SK-N-SH (cell line): ENCODE data around the gene RAD51B. TPM values are rescaled to one million over a fixed set of nuclear protein-coding genes. Genes with fewer than 3 reads are reported as not detected.

Source experiments
- CTCF ChIA-PET: fragments of 300-600, 350-600 bp; formaldehyde crosslinking; extraction: SDS; loops from one replicate; lab custom pipeline; 2021; lab: Yijun Ruan, JAX
- POLR2A ChIA-PET: fragments of 350-600 bp; sonication (Branson Sonifier 250); formaldehyde crosslinking; extraction: SDS; loops from one replicate; lab custom pipeline; 2020; ENCODE audit warnings: antibody characterized with exemption, inconsistent platforms; lab: Yijun Ruan, JAX
- DNase-seq: peaks from one replicate; pipeline ENCODE4 v3.0.0; 2012
- H2AFZ ChIP-seq: fragments of 200-600 bp; sonication (generic); 2 replicates; pipeline ENCODE4 v1.8.1; 2016; ENCODE audit warnings: antibody characterized with exemption, mild to moderate bottlenecking, low read depth
- H3F3A ChIP-seq: fragments of 200-600 bp; sonication (generic); replicated peaks from 2 replicates; pipeline ENCODE3; 2016; ENCODE audit warnings: antibody characterized with exemption, mild to moderate bottlenecking; ENCODE audit not compliant: insufficient read depth
- H3K27ac ChIP-seq, 2 experiments: fragments of 200-500 bp in 1 of 2; fragments of 200-600 bp in 1 of 2; sonication (Bioruptor generic) in 1 of 2; sonication (generic), shearing (Covaris generic) in 1 of 2; 2 replicates each; pipeline versions ENCODE4 v1.5.1 to v1.6.1; 2014 to 2016; ENCODE audit warnings: low read depth in 2 of 2, inconsistent platforms in 1 of 2, low read length in 1 of 2, mild to moderate bottlenecking in 1 of 2, mixed read lengths in 1 of 2
- H3K27me3 ChIP-seq: fragments of 200-600 bp; sonication (generic), shearing (Covaris generic); 2 replicates; pipeline ENCODE4 v1.6.1; 2016; ENCODE audit warnings: mixed run types; ENCODE audit not compliant: insufficient read depth
- H3K36me3 ChIP-seq, 2 experiments: fragments of 200-500 bp in 1 of 2; fragments of 200-600 bp in 1 of 2; sonication (Bioruptor generic) in 1 of 2; sonication (generic) in 1 of 2; replicated peaks in 1 of 2; 2 replicates each; pipeline versions ENCODE3 to v1.5.1; 2014 to 2016; ENCODE audit warnings: low read length in 1 of 2, mild to moderate bottlenecking in 1 of 2; ENCODE audit not compliant: insufficient read depth in 2 of 2, control insufficient read depth in 1 of 2
- H3K4me1 ChIP-seq, 2 experiments: fragments of 200-500 bp in 1 of 2; fragments of 200-600 bp in 1 of 2; sonication (Bioruptor generic) in 1 of 2; sonication (generic), shearing (Covaris generic) in 1 of 2; 2 replicates each; pipeline versions ENCODE4 v1.5.1 to v1.6.1; 2014 to 2016; ENCODE audit warnings: low read depth in 1 of 2, low read length in 1 of 2, mixed run types in 1 of 2; ENCODE audit not compliant: insufficient read depth in 2 of 2, control insufficient read depth in 1 of 2
- H3K4me2 ChIP-seq: fragments of 200-600 bp; sonication (generic), shearing (Covaris generic); 2 replicates; pipeline ENCODE4 v1.6.1; 2017; ENCODE audit warnings: mixed run types
- H3K4me3 ChIP-seq, 2 experiments: fragments of 200-500 bp in 1 of 2; fragments of 200-600 bp in 1 of 2; sonication (Bioruptor generic) in 1 of 2; sonication (generic), shearing (Covaris generic) in 1 of 2; 2 replicates each; pipeline versions ENCODE4 v1.5.1 to v1.8.1; 2014 to 2016; ENCODE audit warnings: low read depth in 2 of 2, inconsistent platforms in 1 of 2, low read length in 1 of 2, mild to moderate bottlenecking in 1 of 2, mixed read lengths in 1 of 2, moderate library complexity in 1 of 2
- H3K79me2 ChIP-seq: fragments of 200-600 bp; sonication (generic); 2 replicates; pipeline ENCODE4 v1.8.1; 2017; ENCODE audit warnings: mild to moderate bottlenecking; ENCODE audit not compliant: insufficient read depth
- H3K9ac ChIP-seq: fragments of 200-600 bp; sonication (generic); 2 replicates; pipeline ENCODE4 v1.6.1; 2017; ENCODE audit warnings: mixed run types
- H3K9me2 ChIP-seq: fragments of 200-600 bp; sonication (generic); 2 replicates; pipeline ENCODE4 v1.6.1; 2017; ENCODE audit warnings: mixed run types
- H3K9me3 ChIP-seq: fragments of 200-600 bp; sonication (generic); 2 replicates; pipeline ENCODE4 v1.6.1; 2017; ENCODE audit warnings: mixed run types, mild to moderate bottlenecking, moderate library complexity
- H4K20me1 ChIP-seq: fragments of 200-600 bp; sonication (generic); 2 replicates; pipeline ENCODE4 v1.6.1; 2017; ENCODE audit warnings: mild to moderate bottlenecking, mixed run types; ENCODE audit not compliant: insufficient read depth
- CHD2 ChIP-seq: fragments of 150-350 bp; IDR thresholded peaks from 2 replicates; pipeline ENCODE4 v1.6.1; 2018; ENCODE audit warnings: low read length; ENCODE audit not compliant: partially characterized antibody
- FOXM1 ChIP-seq: IDR thresholded peaks from 2 replicates; pipeline ENCODE4 v1.4.0; 2012; ENCODE audit warnings: low read depth, mild to moderate bottlenecking
- NFIC ChIP-seq: IDR thresholded peaks from 2 replicates; pipeline ENCODE4 v1.4.0; 2012; ENCODE audit warnings: borderline replicate concordance
- PBX3 ChIP-seq: IDR thresholded peaks from 2 replicates; pipeline ENCODE4; 2012
- REST ChIP-seq: IDR thresholded peaks from 2 replicates; pipeline ENCODE4 v1.6.1; 2012; ENCODE audit warnings: mild to moderate bottlenecking, low read depth, low read length, moderate library complexity
- RXRA ChIP-seq: IDR thresholded peaks from 2 replicates; pipeline ENCODE4 v1.4.0; 2012; ENCODE audit warnings: low read depth, mild to moderate bottlenecking, borderline replicate concordance
- SIN3A ChIP-seq: IDR thresholded peaks from 2 replicates; pipeline ENCODE4 v1.6.1; 2012; ENCODE audit warnings: low read depth, mild to moderate bottlenecking, low read length, moderate library complexity, borderline replicate concordance
- SMC3 ChIP-seq: IDR thresholded peaks from 2 replicates; pipeline ENCODE4 v1.6.1; 2012; ENCODE audit warnings: low read depth, low read length, improper control_type of control experiment
- TEAD4 ChIP-seq: IDR thresholded peaks from 2 replicates; pipeline ENCODE4 v1.4.0; 2012; ENCODE audit warnings: mild to moderate bottlenecking, borderline replicate concordance; ENCODE audit not compliant: insufficient read depth
- YY1 ChIP-seq: IDR thresholded peaks from 2 replicates; pipeline ENCODE4 v1.4.0; 2012; ENCODE audit warnings: low read depth, mild to moderate bottlenecking
- WGBS: methylation state at CpG from one replicate; pipeline ENCODE4 v1.1.6; 2017; ENCODE audit warnings: low lambda C conversion rate; 5-methylcytosine and 5-hydroxymethylcytosine counted together
- polyA plus RNA-seq, 3 experiments: library from polyadenylated mRNA; depleted of rRNA; stranded (reverse); fragments of >200 nt; gene quantifications; 2 replicates each; pipeline ENCODE4 v1.2.3, GENCODE V29; 2012
- TF ChIP-seq, protein P1 (sequence below): fragments of 150-350 bp; IDR thresholded peaks from 2 replicates; pipeline ENCODE4 v1.6.1; 2017; ENCODE audit warnings: antibody characterized with exemption, low read length, low read depth, borderline replicate concordance
- TF ChIP-seq, protein P2 (sequence below): IDR thresholded peaks from 2 replicates; pipeline ENCODE4 v1.4.0; 2012; ENCODE audit warnings: low read depth, borderline replicate concordance

The RAD51B gene
- polyA plus RNA-seq, 1 of the 3 experiments (the other 2 are of a cell fraction), result 6.0 TPM

GRCh38 chr14:67950386-67950785 is 130.8 kb downstream of the RAD51B start (continued):
- TF ChIP-seq CHD2, result no peak
- TF ChIP-seq, protein P1, sequence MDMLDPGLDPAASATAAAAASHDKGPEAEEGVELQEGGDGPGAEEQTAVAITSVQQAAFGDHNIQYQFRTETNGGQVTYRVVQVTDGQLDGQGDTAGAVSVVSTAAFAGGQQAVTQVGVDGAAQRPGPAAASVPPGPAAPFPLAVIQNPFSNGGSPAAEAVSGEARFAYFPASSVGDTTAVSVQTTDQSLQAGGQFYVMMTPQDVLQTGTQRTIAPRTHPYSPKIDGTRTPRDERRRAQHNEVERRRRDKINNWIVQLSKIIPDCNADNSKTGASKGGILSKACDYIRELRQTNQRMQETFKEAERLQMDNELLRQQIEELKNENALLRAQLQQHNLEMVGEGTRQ, result no peak
- no peak for TF ChIP-seq PBX3
- no peak for TF ChIP-seq FOXM1
- TF ChIP-seq, protein P2, sequence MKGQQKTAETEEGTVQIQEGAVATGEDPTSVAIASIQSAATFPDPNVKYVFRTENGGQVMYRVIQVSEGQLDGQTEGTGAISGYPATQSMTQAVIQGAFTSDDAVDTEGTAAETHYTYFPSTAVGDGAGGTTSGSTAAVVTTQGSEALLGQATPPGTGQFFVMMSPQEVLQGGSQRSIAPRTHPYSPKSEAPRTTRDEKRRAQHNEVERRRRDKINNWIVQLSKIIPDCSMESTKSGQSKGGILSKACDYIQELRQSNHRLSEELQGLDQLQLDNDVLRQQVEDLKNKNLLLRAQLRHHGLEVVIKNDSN, result no peak
- no peak for TF ChIP-seq RXRA

GRCh38 chr14:67951529-67952135 is 132.1 kb downstream of the RAD51B start:
- no peak overlapping the region for H3K4me3 ChIP-seq
- H3K4me1 ChIP-seq, result no peaks in the 10 kb centered on the region; a peak in 1 of 4 replicates
- H3K4me2 ChIP-seq, result no peak overlapping the region
- POLR2A ChIA-PET, result interaction anchor here (0.7 kb wide), 1 partner anchor 300 kb away, joined by 3 read pairs; no protein-coding TSS in a partner anchor
- H3K9ac ChIP-seq, result no peak overlapping the region
- no peak overlapping the region for H2AFZ ChIP-seq
- H3F3A ChIP-seq, result no peaks in the 10 kb centered on the region
- DNase-seq, result no peak
- TF ChIP-seq TEAD4, result no peak
- TF ChIP-seq NFIC, result no peak
- no peak for TF ChIP-seq YY1
- TF ChIP-seq SMC3, result no peak
- no peak for TF ChIP-seq SIN3A
- no peak for TF ChIP-seq REST
- TF ChIP-seq PBX3, result no peak
- H4K20me1 ChIP-seq, result no peaks in the 10 kb centered on the region
- no peak overlapping the region for H3K27ac ChIP-seq
- WGBS, result 57% methylated on average over 2 of the region's 2 CpGs
- H3K9me2 ChIP-seq, result no peaks in the 10 kb centered on the region
- H3K36me3 ChIP-seq, result no peaks in the 10 kb centered on the region
- no peaks in the 10 kb centered on the region for H3K79me2 ChIP-seq
- H3K27me3 ChIP-seq, result no peaks in the 10 kb centered on the region
- CTCF ChIA-PET, result interaction anchor here (0.6 to 1.5 kb wide), 3 partner anchors 10 to 779 kb away, joined by 3 read pairs; no protein-coding TSS in a partner anchor
- H3K9me3 ChIP-seq, result no peaks in the 10 kb centered on the region
